Activated naive CD4-positive, alpha-beta T cell treated with anti-CD3 and anti-CD28 coated beads, Interleukin-2, amount 50 U/mL, for 72 hours (primary cell): Measurements from ENCODE around the gene IL1RAPL1. TPM values are rescaled to one million over a fixed set of nuclear protein-coding genes. Genes with fewer than 3 reads are reported as not detected.

Experiments
- ATAC-seq, 2 donors: fragments of 150-1000 bp; cut with Tn5 transposase; 2 replicates each; pipeline ENCODE4 v1.10.0; 2021; ENCODE audit warnings: mild to moderate bottlenecking in 2 of 2, moderate library complexity in 2 of 2
- DNase-seq, 2 donors: peaks; one replicate each; pipeline ENCODE4 v3.0.0; 2021 to 2022; ENCODE audit warnings: low spot score in 2 of 2
- H3K27ac Mint-ChIP-seq, 2 donors: one replicate each; pipeline ENCODE4 v1.8.0; 2022; ENCODE audit warnings: mild to moderate bottlenecking in 2 of 2, mixed read lengths in 2 of 2
- H3K36me3 Mint-ChIP-seq, 2 donors: one replicate each; pipeline ENCODE4 v1.8.0; 2022; ENCODE audit warnings: mixed read lengths in 2 of 2
- H3K9me3 Mint-ChIP-seq, 2 donors: one replicate each; pipeline ENCODE4 v1.8.0; 2022; ENCODE audit warnings: mixed read lengths in 2 of 2
- total RNA-seq, 2 donors: library from RNA; stranded (reverse); gene quantifications; one replicate each; pipeline ENCODE4 v1.2.3, GENCODE V29; 2022

Gene IL1RAPL1
- total RNA-seq, 2 donors from 2014 or later: not detected

DNA sequence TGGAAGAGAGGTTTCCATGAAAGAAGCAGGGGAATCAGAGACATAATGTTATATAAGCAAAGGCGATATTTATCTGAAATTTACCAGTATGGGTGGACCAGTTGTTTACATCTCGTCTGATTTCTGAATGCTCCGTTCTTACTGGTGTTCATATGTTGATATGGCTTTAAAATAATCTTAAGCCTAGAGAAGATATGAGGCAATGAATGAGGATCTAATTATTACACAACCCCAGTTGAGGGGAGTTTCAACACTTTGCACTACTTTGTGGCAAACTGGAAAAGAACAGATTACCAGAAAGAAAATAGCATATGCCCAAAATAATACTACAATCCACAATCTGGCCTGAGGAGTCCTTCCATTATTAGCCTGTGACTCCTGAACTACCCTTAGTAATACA lies 1364.8 kb downstream of the IL1RAPL1 start:
- DNase-seq (no peak), ATAC-seq (no peak)
- no peaks in the 10 kb centered on the region for H3K36me3 Mint-ChIP-seq
- peaks cover 6 to 10% of the 10 kb centered on the region in 2 donors for H3K9me3 Mint-ChIP-seq
- H3K27ac Mint-ChIP-seq: no peak overlapping the region

DNA sequence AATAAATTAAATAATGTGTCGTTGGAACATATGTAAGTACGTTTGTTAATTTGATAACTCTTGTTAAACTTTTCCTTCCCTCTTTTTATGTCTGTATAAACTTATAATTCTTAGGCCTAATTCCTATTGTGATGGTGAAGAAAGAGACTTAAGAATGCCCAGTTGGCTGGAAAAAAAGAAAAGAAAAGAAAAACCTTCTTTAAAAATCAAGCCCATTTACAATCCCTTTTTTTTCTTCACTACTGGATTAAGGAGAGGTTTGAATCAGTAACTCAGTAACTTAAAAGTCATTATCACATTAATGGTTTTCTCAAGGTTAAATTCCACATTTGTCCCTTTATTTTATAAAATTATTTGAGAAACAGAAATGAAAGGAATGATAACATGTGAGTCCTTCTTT lies 1374.8 kb downstream of the IL1RAPL1 start:
- Mint-ChIP-seq H3K9me3 (no peaks in the 10 kb centered on the region), H3K27ac (no peak overlapping the region), H3K36me3 (no peaks in the 10 kb centered on the region)
- ATAC-seq (no peak), DNase-seq (no peak)

DNA sequence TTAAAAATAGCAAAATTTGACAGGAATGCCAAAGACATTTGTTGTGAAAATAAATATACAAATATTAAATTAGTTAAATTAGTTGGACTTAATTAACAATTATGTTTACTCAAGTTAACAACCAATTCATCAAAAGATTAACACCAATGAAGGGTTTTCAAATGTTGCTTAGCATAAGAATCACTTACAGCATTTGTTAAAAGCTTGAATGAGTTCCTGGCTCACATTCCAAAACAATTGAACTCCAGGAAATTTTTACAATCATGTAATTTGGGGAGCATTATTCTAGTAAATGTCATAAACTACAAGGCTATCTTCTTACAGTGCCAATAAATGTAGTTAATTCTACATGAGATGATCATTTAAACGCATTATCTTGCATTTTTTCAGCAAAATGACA lies 1378.4 kb downstream of the IL1RAPL1 start:
- H3K9me3 Mint-ChIP-seq: no peaks in the 10 kb centered on the region
- no peak for DNase-seq
- no peaks in the 10 kb centered on the region for H3K36me3 Mint-ChIP-seq
- H3K27ac Mint-ChIP-seq: no peak overlapping the region
- no peak for ATAC-seq

DNA sequence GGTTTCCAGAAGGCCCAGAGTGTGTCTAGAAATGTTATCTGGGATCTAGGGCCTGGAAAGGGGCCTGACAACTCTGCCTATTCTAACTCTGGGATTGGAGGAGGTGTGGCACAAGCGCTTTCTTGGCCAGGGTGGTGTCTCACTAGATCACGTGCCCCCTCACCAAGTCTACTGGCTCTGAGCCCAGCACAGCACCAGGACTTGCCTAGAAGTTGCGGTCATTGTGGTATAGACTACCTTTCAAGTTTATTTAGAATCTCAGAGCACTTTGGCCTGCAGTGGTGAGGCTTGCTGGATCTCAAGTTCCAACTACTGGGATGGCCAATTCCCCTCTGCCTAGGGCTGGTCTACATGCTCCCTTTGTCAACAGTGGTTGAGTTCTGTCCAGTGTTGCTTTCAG lies 1404.8 kb downstream of the IL1RAPL1 start:
- ATAC-seq: no peak
- peaks cover 4% of the 10 kb centered on the region in 2 donors for H3K9me3 Mint-ChIP-seq

DNA sequence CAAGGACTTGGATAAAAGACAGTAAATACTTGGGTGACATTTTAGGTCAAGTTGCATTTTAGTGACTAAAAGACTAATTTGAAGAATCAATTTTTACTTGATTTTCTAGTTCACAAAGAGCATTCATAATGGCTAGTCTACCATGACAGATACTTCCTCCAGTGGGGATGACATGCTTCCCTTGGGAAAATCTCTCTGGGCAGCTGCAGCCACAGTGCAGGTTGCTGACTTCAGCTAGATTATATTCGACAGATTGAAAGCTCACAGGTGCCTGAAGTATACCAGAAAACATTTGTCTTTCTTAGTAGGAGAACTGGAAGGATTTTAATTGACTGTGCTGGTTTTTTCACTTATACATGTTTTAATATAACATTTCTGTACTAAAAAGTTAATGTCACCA lies 1418.6 kb downstream of the IL1RAPL1 start:
- no peak overlapping the region for H3K27ac Mint-ChIP-seq
- H3K9me3 Mint-ChIP-seq: peaks cover 6 to 10% of the 10 kb centered on the region in 2 donors
- DNase-seq (no peak), ATAC-seq (no peak)
- no peaks in the 10 kb centered on the region for H3K36me3 Mint-ChIP-seq

More for the DNA sequence above, 1404.8 kb downstream of the IL1RAPL1 start:
- no peak for DNase-seq
- Mint-ChIP-seq H3K36me3 (no peaks in the 10 kb centered on the region), H3K27ac (no peak overlapping the region)
